Measurements from ENCODE around the gene PRKD1.

The PRKD1 gene

DNA sequence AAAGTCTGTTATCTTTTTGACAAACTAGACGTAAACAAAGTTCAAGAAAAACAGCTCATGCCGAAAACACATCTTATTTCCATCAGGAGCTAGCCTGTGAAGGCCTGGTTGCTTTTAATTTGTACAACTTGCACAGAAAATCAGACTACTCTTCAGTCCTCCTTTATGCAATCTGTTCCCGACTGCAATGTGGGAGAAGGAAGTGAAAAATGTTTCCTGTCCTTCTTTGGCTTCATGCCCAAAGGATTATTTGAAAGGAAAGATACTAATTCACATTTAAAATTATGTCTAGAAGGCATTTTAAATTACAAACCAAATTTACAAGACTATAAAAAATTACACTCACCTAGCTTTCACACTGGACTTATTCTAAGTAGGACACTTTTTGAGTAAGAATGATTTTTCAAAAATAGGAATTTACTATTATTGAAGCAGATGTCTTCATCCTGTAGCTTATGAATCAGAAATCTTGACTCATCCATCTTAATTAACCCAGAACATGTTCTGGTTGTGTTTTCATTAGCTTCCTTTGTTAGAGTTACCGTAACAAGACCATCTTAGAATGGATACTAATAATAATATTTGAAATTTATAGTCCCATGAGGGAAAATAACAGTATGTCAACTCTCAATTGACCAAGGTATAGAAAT is 272.6 kb downstream of the PRKD1 start:
- DNase-seq = peak; percentile 31

DNA sequence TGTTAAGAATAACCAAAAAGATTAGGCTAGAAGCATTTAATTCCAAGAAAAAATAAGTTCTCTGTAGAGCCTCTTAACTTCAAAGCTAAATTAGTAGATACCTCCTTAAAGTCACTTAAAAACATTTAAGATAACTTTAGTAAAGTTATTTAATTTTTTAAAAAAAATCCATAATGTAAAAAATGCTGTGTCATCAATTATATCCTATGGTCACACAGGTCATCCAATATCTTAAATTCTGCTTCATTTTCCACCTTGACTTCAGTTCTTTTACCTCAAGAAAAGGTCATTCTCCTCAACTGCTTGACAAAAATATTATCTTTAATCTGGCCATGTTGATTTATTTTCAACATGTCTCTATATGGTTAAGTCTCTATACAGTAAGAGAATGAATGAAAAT is 274.3 kb downstream of the PRKD1 start:
- DNase-seq = no peak

DNA sequence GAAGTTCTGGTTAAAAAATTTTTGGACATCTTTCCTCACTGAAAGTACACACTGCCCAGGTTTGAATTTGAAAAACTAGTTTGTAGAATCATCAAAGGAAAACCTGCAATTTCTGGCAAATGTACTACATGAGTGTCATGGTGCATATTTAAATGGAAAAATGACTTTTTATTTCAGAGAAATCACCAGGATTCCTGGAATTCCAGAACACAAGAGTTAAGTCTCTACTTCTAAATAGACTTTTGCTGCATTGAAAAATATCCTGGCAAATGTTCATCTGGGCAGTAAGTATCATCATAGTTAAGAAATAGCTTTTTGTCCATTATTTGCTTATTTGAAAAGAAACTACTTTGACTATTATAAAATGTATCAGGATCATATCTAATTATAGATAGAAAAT is 275.1 kb downstream of the PRKD1 start:
- no peak for DNase-seq

DNA sequence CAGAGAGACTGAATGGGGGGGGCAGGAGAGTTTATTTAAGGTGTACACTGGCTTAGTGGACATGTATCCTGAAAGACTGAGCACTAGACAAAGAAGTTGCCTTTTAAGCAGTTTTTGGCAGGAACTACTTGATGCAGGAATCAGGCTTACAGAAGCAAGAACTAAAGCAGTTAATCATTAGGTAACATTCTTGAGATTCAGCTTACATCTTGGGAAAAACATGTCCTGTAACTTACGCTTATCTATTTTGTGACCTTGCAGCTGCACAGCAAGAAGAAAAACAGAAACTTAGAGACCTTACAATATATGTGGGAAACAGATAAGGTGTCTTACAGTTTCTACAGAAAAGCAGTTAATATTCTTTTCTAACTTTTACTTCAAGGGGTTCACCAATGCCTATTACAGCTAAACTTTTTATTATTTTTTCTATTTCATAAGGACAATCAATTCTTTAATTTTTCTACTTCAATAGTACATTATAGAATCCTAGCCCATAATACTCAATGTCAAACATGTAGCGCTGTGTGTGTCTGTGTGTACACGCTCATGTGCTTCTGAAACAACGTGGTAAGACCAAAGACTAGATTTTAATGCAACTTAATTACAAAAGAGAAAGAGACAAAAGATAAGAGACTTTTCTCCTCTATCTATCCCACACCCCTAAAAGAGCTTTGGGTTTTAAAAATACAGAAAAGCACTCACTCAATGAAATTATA is 276.9 kb downstream of the PRKD1 start:
- DNase-seq = no peak

DNA sequence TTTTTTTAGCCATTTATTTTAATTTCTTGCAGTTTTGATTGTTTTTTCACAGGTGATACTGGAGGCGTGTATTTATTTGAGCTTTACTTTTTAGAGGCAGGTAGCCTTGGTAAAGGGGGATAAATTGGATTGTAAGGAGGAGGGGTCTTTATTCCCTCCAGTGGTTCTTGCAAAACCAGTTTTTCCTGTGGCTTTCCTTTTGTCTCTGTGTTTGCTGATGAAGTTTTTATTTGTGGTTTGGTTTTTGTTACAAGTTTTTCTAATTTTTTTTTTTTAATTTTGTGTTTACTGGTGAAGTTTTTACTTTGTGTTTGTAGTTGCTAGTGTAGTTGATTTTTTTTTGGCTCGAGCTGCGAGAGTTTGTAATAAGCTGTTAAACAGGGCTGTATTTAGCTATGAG is 278.5 kb downstream of the PRKD1 start:
- no peak for DNase-seq

DNA sequence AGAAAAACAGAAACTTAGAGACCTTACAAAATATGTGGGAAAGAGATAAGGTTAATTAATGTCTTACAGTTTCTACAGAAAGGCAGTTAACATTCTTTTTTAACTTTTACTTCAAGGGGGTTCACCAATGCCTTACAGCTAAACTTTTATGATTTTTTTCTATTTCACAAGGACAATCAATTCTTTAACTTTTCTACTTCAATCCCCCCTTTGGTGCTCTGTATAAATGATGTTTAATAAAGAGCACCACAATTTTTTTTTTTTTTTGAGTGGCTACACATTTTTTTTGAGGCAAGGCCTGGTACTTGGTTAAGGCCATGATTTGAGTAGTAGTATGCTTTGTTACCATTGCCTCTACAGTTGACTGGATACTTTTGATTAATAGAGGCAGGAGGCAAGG is 279.6 kb downstream of the PRKD1 start:
- no peak for DNase-seq

DNA sequence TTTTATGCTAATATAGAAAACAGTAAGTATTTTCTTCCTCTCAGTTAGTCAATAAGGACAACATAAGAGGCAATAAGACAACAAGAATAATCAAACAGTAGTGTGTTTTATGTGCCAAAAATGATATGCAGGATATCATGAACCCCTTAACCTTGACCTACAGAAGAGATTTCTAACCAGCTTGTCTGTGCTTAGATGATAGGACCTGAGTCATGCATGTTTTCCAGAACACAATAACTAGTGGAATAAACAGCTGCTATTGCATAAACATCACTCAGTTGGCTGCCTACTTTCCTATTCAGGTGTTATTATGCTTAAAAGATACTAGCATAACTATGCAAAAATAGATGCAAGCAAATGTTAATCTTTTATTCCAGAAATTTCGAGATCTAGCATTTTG is 282.5 kb downstream of the PRKD1 start:
- DNase-seq = no peak

DNA sequence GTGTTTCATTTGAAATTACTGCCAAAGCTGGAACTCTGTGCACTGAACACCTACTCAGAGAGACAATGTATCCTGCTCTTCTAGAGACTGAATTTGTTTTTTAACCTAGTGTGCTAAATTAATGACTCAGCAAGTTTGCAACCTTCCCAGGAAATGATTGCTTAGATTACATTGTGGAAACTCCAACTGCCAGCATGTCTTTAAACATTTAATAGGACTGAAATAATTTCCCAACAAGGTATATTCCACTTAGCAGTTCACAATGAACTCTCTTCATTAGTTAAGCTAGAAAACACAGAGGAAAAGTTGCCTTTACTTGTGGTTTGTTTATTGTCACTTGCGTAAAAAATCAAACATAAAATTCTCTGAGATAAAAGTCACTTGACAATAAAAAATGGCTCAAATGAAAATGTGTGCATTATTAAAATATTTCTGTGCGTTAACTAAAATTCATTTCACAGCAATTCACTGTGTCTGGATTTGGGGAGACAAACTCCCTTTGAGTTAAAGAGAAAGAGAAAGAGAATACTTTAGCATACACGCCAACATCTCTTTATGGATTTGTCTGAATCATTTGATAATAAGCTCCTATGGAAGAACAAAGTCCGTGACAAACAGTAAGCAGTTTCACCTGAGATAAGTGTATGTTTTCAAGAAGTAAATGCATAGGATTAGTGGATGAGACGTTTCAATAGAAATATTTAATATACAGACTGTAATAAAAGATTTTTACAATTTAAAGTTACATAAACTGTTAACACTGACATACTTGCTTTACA is 284.0 kb downstream of the PRKD1 start:
- peak; percentile 29 for DNase-seq

DNA sequence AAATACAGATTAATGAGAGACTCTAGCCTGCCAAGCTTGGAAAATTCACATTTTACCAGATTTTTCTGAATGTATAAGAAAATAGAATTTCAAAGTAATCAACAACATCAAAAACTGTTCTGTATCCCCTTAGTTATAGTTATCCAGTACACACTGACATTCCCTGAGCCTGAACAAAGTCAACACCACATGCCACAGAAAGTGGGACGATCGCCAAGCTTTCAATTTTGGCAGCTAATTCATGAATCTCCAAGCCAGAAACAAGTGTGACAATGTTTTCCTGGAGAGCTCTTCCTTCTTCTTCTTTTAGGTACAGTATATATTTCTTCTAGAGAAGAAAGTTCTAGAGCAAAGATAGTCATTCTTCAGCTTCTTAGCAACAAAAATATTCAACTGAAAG is 290.2 kb downstream of the PRKD1 start:
- DNase-seq = peak; percentile 81

DNA sequence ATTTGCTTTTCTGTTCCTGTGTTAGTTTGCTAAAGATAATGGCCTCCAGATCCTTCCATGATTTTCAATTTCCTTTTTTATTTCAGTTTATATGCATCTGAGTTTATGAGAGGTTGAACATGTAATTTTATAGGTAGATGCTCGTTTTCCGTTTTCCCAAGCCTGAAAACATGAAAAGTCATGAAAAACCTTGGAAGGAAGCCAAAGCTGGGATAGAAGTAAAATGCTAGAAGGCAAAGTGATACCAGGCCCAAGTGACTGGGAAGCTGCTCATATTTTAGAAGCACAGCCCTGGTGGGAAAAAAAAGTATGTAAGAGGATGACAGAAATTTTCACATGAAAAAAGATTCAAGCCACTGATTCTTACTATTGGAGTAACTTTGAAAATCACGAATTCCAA is 290.8 kb downstream of the PRKD1 start:
- peak; percentile 79 for DNase-seq

DNA sequence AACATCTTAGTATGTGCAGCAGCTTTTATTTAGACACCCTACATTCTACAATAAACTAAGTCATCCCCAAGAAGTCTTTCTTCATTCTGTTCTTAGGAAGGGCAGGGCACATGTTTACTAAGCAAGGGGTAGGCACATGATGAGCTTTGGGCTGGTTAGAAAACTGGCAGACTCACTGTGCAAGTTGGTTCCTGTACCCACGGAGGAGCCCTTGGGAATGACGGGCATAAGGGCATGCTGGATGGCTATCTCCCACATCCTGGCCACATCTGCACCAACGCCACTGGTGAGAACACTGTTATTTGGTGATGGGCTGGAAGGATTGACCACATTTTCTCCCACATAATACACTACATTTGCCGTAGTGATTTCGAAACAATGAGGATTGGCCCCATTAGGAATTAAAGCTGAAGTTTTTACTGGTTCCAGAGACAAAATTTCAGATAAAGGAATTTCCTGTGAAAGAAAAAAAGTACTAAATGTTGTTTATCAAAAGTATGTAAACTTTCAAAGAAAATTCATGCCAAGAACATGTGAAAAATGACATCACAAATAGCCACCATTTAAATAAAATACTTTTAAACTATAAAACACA is 297.0 kb downstream of the PRKD1 start:
- no peak for DNase-seq

DNA sequence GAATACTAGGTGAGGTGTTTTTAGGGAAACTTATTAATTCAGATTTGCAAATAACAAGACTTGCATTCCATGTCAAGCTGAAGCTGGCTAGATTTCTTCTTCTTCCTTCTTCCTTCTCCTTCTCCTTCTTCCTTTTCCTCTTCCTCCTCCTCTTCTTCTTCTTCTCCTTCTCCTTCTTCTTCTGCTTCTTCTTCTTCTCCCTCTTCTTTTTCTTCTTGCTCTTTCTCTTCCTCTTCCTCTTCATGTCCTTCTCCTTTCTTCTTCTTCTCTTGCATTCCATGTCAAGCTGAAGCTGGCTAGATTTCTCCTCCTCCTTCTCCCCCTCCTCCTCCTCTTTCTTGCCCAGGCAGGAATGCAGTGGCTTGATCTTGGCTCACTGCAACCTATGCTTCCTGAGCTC is 297.8 kb downstream of the PRKD1 start:
- DNase-seq = no peak

DNA sequence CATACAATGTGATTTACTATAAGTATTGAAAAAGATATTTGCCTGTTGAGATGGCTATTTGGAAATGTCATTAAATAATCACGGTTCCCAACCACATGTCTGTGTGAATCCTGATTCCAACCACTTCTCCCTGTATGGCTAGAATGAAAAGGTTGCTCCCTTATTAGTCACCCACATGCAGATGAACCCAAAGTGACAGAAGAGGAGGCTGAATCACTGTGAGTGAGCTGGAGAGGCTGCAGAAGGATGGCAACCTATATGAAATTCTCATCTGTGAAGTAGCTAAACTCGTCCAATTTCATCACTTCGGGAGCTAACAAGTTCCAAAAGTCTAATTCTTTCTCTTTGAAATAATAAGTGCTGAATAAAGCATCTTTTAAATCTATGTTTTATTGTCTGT is 300.5 kb downstream of the PRKD1 start:
- no peak for DNase-seq

DNA sequence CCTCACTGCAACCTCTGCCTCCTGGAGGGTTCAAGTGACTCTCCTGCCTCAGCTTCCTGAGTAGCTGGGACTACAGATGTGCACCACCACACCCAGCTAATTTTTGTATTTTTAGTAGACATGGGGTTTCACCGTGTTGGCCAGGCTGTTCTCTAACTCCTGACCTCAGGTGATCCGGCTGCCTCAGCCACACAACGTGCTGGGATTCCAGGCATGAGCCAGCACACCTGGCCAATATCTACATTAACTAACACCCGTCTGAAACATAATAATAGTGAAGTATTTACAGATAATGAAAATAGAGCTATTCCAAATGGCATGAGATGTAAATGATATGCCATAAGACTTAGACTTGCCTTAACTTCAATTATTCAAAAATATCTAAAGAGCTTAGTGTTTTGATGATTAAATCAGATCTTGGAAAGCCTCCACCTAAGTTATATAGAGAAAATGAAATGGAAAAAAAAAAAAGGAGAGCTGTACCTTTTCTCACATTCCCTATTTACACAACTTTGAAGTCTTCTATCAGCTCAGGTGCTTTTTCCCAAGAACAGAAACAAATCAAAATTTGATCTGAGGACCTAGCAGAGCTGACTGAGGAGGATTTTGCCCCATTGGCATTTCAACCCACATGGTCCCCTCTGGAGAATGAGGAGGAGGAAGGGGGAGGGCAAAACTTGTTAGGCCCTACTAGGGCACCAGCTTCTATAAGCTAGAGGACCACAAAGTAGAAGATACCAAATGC is 309.2 kb downstream of the PRKD1 start:
- no peak for DNase-seq

DNA sequence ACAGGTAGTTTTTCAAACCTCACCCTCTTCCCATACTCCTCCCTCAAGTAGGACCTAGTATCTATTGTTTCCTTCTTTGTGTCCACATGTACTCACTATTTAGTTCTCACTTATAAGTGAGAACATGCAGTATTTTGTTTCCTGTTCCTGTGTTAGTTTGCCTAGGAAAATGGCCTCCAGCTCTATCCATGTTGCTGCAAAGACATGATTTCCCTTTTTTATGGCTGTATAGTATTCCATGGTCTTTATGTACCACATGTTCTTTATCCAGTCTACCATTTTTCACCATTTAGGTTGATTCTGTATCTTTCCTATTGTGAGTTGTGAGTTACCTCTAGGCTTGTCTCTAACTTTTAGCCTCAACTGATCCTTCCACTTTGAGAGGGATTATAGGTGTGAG is 310.7 kb downstream of the PRKD1 start:
- no peak for DNase-seq

DNA sequence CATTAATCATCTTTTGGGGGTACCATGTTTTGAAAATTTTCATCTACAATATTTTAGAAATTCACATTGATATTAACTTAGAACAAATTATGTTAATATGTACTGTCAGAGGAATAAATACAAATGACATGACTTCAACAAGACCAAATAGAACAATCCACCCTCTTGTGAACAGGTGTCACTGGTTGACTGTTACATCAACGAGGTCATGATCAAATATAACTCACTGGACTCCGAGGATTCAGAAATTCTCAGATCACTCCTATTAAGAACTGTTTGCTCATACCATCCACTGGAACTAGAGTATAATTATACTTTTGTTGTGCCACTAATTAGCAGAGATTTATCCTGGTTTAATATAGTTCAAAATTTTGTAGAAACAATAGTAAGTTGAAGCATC is 318.8 kb downstream of the PRKD1 start:
- DNase-seq = no peak

DNA sequence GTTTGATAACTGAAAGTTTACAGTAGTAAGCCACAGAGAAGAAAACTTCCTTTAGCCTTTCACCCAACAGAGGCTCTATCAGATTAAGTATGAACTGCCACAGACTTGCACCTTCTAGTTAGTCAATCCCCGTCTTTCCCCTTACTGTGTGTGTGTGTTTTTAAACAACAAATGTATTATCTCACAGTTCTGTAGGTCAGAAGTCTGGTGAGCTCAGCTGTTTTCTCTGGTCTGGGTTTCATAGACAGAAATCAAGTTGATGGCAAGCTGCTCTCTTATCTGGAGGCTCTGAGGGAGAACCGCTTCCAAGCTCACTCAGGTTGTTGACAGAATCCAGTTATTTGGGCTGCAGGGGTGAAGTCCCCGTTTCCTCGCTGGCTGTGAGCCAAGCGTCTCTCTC is 320.5 kb downstream of the PRKD1 start:
- no peak for DNase-seq

DNA sequence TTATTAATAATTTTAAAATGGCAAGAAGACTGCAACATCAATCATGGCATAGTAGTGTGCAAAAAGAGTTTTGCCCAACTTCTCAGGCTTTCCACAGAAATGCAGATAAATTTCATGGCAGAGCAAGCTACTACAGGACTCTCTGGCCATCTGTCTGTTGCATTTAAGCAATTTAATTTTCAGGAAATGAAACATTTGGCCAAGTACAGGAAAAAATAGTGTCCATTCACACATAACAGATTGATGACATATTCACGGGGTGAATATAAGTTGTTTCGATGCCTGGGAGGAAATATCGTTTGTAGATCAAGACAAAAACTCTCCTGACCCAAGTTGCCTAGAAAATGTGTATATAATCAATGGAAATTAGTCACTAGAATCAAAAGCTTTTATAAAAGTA is 324.0 kb downstream of the PRKD1 start:
- no peak for DNase-seq

DNA sequence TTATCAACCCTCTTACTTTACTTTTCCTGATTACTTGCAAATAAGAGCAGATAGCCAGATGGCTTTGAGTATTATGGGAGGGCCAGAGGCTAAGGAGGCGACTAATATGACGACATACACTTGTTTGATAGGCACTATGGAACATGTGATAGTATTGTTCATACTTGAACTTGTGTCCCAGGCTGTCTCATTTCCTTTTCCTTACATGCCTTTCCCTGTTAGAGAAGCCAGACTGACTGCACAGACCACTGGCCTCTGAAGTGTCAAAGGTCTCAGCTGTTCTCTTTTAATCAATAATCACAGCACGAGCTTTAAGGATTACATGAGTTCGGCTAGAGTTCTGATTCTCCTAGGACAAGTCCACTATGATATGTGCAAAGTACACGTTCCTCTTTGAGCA is 326.0 kb downstream of the PRKD1 start:
- peak; percentile 33 for DNase-seq

DNA sequence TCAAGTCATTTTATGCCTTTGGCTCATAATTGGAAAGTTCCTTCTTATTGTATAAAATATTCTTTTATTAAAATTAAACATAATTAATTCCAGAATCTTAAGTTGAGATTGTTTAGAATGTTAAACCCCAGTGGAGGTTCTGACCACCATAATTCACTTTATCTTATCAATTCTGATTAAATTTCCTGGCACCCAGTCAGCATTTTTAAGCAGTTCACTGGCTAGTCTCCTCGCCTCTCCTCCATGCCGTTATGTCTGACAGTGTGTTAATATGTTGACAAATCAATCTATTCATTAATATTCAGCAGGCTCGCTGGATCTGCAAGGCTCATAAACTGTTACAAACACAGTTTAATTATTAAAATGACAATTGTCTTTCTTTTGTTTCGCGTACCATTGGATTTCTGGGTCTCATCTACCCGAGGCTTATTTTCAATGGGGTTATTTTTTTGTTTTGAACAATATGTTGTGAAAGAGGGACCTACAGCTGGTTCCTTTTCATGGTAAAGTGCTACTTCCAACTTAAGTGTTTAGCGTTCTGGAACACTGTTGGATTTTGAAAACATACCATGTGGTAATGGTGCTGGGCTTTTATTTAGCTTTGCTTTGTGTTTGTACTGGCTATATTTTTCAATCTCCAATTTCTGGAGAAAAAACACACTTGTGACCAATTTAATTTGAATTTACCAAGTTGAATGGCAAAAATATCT is 339.7 kb downstream of the PRKD1 start:
- no peak for DNase-seq

DNA sequence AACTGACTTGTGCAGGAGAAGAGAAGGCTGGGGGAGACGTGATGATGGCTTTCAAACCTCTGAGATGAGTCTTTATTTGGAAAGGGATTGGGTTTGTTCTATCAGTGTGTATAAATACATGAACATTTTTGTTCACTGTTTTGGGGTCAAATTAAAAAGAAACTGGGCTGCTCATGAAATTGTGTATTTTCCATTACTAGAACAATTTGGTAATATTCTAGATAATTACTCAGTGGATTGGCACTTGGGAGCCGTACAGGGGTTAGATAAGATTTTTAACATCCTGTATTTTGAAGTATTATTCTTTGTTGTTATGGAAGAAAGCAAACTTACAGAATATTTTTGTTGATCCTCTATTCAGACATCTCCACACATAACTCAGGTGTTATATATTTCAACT is 340.6 kb downstream of the PRKD1 start:
- no peak for DNase-seq

DNA sequence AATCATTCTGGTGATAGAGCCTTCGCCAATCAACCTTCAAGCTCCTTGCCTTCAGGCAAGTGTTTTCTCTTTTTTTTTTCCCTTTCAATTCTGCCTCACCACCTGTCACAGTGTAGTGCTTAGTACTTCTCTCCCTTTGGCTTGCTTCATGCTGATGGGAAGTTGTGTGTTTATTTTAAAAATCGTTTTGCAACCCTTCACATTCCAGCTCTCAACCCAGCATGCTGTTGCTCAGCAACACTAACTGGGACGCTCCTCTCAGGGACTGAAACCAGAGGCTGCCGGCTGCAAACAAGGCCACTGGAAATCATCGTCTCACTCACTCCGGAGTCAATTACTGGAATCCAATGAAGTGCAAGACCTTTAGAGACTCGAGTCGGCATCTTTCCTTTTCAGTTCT is 342.7 kb downstream of the PRKD1 start:
- DNase-seq = peak; percentile 77
